GM12874 (cell line): ENCODE measurements around the gene SLC8A1.

Experiments used
- TF ChIP-seq, protein P1 (sequence below): IDR thresholded peaks from 2 replicates; pipeline ENCODE4 v1.5.1; 2011; ENCODE audit warnings: low read depth, mild to moderate bottlenecking, control low read depth, low read length, moderate library complexity; ENCODE audit not compliant: insufficient read depth

The SLC8A1 gene

GRCh38 chr2:40361478-40361877 is 90.4 kb downstream of the SLC8A1 start:
- TF ChIP-seq, protein P1, sequence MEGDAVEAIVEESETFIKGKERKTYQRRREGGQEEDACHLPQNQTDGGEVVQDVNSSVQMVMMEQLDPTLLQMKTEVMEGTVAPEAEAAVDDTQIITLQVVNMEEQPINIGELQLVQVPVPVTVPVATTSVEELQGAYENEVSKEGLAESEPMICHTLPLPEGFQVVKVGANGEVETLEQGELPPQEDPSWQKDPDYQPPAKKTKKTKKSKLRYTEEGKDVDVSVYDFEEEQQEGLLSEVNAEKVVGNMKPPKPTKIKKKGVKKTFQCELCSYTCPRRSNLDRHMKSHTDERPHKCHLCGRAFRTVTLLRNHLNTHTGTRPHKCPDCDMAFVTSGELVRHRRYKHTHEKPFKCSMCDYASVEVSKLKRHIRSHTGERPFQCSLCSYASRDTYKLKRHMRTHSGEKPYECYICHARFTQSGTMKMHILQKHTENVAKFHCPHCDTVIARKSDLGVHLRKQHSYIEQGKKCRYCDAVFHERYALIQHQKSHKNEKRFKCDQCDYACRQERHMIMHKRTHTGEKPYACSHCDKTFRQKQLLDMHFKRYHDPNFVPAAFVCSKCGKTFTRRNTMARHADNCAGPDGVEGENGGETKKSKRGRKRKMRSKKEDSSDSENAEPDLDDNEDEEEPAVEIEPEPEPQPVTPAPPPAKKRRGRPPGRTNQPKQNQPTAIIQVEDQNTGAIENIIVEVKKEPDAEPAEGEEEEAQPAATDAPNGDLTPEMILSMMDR: no peak

DNA sequence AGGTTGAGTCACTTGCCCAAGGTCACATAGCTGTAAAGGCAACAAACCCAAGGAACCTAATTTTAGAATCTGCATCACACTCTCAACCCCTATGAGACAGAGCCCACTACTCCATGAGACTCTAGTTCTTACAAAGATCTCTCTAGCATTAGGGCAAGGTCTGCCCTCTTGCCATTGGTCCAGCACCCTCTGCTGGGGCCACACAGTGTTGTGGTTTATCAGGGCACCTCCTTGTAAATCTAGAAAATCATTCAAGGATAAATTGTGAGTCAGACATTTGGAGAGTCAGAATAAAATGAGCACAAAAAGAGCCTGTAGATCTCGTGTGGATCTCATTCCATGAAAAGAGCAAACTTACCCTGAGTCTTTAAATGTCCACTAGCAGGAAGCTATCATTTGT is 91.2 kb downstream of the SLC8A1 start:
- TF ChIP-seq, protein P1: no peak

DNA sequence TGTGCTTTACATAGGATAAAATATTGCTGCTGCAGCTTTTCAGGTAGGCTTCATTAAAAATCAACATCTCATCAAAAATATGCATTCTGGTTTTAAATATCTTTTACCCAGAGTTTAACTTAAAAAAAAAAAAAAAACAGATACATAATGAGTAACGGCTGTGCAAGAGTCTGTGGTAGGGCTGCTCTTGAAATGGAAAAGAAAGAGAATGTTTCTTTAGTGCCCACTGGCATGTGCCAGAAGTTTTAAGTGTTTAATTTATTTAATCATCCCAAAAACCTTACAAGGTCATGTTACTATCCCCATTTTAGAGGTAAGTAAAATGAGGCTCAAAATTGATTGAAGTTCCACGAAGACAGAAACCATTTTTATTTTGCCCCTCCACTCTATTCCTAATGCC is 92.1 kb downstream of the SLC8A1 start:
- TF ChIP-seq, protein P1: no peak

DNA sequence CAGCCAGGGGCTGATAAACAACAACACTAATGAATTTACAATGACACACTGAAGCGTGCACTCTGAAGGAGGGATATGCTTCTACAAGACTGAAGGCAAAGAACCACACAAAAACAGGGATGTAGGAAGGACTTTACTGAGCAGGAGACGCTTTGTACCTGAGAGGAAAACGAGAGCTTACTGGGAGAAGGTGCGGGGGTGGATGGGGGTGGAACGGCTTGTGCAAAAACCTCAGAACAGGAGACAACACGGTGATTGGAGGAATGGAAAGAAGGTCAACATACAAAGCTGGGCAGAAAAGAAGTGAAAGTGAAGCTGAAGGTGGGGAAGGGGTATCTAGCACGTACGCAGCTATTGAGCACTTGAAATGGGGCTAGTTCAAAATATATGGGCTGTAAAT is 93.1 kb downstream of the SLC8A1 start:
- TF ChIP-seq, protein P1: no peak

DNA sequence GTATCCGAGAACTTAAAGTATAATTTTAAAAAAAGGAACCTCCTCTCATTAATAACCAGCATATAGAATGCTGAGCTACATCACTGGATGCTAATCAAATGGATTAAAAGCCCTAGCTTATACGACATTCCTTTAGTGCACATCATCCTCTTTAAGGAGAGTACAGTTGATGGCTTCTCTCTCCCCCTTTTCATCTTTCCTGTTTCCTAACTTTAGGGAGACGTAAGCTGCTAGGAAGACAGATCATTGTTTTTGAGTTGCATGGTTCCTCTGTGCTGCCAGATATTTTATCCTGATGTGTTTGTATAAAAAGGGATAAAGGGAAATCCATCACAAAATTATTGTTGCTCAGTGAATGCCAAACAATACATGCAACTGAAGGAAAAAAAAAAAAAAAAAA is 94.2 kb downstream of the SLC8A1 start:
- TF ChIP-seq, protein P1: no peak

DNA sequence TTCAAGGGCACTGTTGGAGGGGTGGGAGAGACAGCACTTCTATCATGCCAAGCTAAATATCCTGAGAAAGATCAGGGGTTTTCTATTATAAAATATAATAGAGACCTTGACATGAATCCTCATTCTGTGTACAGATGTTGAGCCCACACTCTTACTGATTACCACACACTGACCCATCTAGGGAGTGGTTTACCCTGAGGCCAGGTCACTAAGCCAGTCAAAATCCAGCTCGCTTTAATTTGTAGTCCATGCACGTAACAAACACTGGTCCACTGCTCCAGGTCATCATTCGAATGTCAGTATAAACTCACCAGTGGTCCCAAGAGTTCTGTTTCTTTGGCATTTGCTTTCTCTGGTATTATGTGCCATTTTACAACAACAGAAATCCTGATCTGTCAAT is 96.4 kb downstream of the SLC8A1 start:
- TF ChIP-seq, protein P1: no peak

DNA sequence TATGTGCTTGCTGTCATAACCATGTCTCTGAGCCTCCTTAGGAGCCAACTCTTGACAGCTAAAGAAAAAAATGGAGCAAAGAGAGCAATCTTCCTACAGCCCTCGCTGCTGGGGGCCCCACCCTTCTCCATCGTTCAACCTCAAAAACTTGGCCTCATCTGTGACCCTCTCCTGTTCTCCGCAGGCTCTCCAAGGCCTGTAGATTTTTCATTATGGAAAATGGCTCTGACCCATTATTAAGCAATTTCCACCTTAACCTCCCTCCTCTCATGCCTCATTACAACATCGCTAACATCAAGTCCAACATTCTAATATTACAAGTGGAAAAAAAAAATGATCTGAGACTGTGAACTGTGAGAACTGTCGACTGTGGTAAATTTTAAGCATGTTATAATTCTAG is 98.7 kb downstream of the SLC8A1 start:
- TF ChIP-seq, protein P1: no peak

GRCh38 chr2:40352703-40353099 is 99.2 kb downstream of the SLC8A1 start:
- TF ChIP-seq, protein P1: no peak
